Right forelimb (tissue), 1 donor: ENCODE data around the gene NEK2.
A peak's percentile ranks its signal among the peaks of the same experiment; 100 is the strongest.
"Not testable (repeated sequence)": the region's sequence is repeated elsewhere in the genome, so short reads cannot be mapped to it uniquely, and the experiment has no call there.

ENCODE experiments used
- DNase-seq: peaks from one replicate; pipeline ENCODE4 v3.0.0-alpha.2; 2018

NEK2 gene

GRCh38 chr1:211693911-211694310 is 18.5 kb upstream of the NEK2 start:
- DNase-seq = not testable (repeated sequence)

GRCh38 chr1:211688421-211688820 is 13.0 kb upstream of the NEK2 start:
- no peak for DNase-seq

GRCh38 chr1:211687462-211688215 is 12.2 kb upstream of the NEK2 start:
- no peak for DNase-seq

- no peak for DNase-seq
Measured at GRCh38 chr1:211685823-211686222, 10.4 kb upstream of the NEK2 start.

GRCh38 chr1:211684791-211685190 is 9.4 kb upstream of the NEK2 start:
- no peak for DNase-seq

GRCh38 chr1:211684331-211684730 is 8.9 kb upstream of the NEK2 start:
- no peak for DNase-seq

- DNase-seq = no peak
Measured at GRCh38 chr1:211683396-211684297, 8.2 kb upstream of the NEK2 start.

GRCh38 chr1:211682186-211682585 is 6.8 kb upstream of the NEK2 start:
- DNase-seq = not testable (repeated sequence)

GRCh38 chr1:211680752-211681327 is 5.4 kb upstream of the NEK2 start:
- DNase-seq = peak; percentile 72

GRCh38 chr1:211677659-211678058 is 2.2 kb upstream of the NEK2 start:
- DNase-seq = no peak

GRCh38 chr1:211676761-211677160 is 1.3 kb upstream of the NEK2 start:
- DNase-seq = no peak

- DNase-seq = no peak
Measured at GRCh38 chr1:211676106-211676583, 724 bp upstream of the NEK2 start.

- no peak for DNase-seq
Measured at GRCh38 chr1:211667065-211667617, 8.3 kb downstream of the NEK2 start.

- no peak for DNase-seq
Measured at GRCh38 chr1:211660718-211661222, 14.7 kb downstream of the NEK2 start.

- no peak for DNase-seq
Measured at GRCh38 chr1:211656728-211657127, 18.7 kb downstream of the NEK2 start.

GRCh38 chr1:211654838-211655787 is 20.3 kb downstream of the NEK2 start:
- DNase-seq = peak; percentile 92

GRCh38 chr1:211653959-211654496 is 21.4 kb downstream of the NEK2 start:
- DNase-seq = no peak

- no peak for DNase-seq
Measured at GRCh38 chr1:211653293-211653692, 22.1 kb downstream of the NEK2 start.

- no peak for DNase-seq
Measured at GRCh38 chr1:211652371-211652770, 23.1 kb downstream of the NEK2 start.

- DNase-seq = no peak
Measured at GRCh38 chr1:211650904-211651303, 24.5 kb downstream of the NEK2 start.
